A549 treated with Hydrocortisone at 1 μM for 4 hours (cell line): Measurements from ENCODE around the gene NAA25. TPM values are rescaled to one million over a fixed set of nuclear protein-coding genes. Genes with fewer than 3 reads are reported as not detected.

Source experiments
- total RNA-seq: library from RNA; stranded (reverse); fragments of 200-300 nt; extraction: Qiagen RNA extraction; gene quantifications from 5 replicates; pipeline ENCODE4 v1.2.3, GENCODE V29; 2022

The NAA25 gene
- 14.1 to 22.3 TPM (median 18.6 TPM) in 5 replicates for total RNA-seq

GRCh38 chr12:112108202-112109079 is at the start of gene NAA25:
NAA25 (minus strand) TSS chr12:112108783; CDS start chr12:112108773, 10 bp downstream.

GRCh38 chr12:112125250-112125999 is 16.8 kb upstream of the NAA25 start, which contains the start of gene TRAFD1:
TRAFD1 (plus strand) TSS chr12:112125560; CDS start chr12:112130523, 4,963 bp downstream.

DNA sequence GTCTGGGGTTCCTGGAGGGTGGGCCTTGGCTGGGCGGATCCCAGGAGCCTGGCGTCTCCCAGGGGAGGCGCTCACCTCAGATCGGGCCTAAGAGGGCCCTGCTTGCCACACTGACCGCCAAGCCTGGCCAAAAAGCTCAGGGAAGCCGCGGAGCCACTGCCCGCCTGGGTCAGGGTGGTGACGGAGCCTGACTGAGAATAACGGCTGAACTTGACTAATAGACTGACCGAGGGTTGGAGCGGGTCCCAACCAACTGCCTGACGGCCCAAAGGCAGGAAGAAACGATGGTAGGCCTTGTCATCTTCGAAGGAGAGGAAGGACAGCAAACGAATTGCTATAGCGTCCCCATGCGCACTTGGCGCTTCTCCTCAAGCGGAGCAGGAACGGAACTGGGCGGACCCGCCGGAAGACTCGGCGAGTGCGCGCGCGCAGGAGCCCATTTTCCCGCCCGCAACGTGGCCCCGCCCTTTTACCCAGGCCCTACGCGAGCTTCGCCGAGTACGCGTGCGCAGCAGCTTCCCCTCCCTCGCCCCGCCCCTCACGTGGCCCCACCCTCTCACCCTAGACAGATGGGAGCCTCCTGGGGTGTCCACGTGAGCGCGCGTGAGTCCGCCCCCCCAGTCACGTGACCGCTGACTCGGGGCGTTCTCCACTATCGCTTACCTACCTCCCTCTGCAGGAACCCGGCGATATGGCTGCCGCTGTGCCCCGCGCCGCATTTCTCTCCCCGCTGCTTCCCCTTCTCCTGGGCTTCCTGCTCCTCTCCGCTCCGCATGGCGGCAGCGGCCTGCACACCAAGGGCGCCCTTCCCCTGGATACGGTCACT is 95.6 kb downstream of the NAA25 start, which contains the start of the genes ERP29 and TMEM116:
Gene ERP29, plus strand, starts transcription at position 652 of the 826 bp plus-strand sequence. Its CDS starts 40 bp downstream, at position 692.
Gene TMEM116, minus strand, starts transcription at position 391 of the 826 bp plus-strand sequence. CDS start 7,895 bp downstream, outside the sequence.

Other genes with a start within 250 kb of the NAA25 start
- gene TMEM116, start 95.6 kb downstream of the NAA25 start, total RNA-seq, result 5.7 to 6.4 TPM (median 6.1 TPM) in 5 replicates
- gene ERP29, start 95.4 kb downstream of the NAA25 start, total RNA-seq, result 123 to 143 TPM (median 124 TPM) in 5 replicates
- gene TRAFD1, start 16.8 kb upstream of the NAA25 start, total RNA-seq, result 15.2 to 20.4 TPM (median 16.5 TPM) in 5 replicates